ENCODE measurements around the gene HIC1.

HIC1 gene

DNA sequence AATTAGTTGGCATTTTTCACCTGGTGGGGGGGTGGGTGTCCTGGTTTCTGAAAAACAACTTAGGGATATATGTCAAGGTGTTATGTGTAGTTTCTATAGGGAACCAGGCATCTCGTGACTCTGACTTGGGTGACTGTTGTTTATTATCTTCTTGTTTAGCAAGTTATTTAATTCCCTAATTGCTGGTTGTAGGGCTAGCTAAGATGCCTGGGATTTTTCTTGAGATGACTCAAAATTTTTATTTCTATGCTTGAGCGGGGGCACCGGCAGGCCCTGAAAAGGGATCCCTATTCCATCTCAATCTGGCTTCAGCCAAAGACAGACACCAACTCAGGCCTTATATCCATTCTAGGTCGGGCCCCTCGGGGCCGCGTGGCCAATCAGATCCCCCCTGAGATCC lies 21.8 kb upstream of the HIC1 start:
- no peak for DNase-seq (ENCODE audit: low read depth)
- no peak overlapping the region for H3K4me3 ChIP-seq (ENCODE audit: low read depth, low read length)
- in situ Hi-C loops (cut with HindIII; ENCODE audit: low sequenced_read_pairs), result loop anchor here (5.0 kb wide), 2 partner anchors 116 to 171 kb away; no protein-coding TSS in a partner anchor
- TF ChIP-seq, protein P1, sequence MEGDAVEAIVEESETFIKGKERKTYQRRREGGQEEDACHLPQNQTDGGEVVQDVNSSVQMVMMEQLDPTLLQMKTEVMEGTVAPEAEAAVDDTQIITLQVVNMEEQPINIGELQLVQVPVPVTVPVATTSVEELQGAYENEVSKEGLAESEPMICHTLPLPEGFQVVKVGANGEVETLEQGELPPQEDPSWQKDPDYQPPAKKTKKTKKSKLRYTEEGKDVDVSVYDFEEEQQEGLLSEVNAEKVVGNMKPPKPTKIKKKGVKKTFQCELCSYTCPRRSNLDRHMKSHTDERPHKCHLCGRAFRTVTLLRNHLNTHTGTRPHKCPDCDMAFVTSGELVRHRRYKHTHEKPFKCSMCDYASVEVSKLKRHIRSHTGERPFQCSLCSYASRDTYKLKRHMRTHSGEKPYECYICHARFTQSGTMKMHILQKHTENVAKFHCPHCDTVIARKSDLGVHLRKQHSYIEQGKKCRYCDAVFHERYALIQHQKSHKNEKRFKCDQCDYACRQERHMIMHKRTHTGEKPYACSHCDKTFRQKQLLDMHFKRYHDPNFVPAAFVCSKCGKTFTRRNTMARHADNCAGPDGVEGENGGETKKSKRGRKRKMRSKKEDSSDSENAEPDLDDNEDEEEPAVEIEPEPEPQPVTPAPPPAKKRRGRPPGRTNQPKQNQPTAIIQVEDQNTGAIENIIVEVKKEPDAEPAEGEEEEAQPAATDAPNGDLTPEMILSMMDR (IDR thresholded peaks at IDR 0.05; ENCODE audit: low read depth, low read length, missing control alignments), result no peak

DNA sequence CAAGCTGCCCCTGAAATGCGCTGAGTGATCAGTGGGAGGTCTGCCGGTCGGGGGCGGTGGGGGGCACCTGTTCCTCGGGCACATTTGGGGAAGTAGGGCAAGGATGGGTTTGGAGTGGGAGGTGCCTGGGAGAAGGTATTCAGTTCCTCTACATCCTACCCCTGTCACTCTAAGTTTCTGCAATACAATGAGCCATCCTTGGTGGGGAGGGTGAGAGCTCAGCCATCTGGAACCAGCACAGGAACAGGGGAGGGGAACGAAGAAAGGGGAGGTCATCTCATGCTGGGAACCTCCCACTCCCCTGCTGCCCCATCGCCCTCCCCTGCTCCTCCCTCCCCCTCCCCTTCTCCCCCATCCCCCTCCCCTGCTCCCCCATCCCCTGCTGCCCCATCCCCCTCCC lies 20.7 kb upstream of the HIC1 start:
- no peak overlapping the region for H3K4me3 ChIP-seq (ENCODE audit: low read depth, low read length)
- no peak for DNase-seq (ENCODE audit: low read depth)
- in situ Hi-C loops (cut with HindIII; ENCODE audit: low sequenced_read_pairs), result loop anchor here (5.0 kb wide), 2 partner anchors 117 to 172 kb away; no protein-coding TSS in a partner anchor
- TF ChIP-seq, protein P1 (IDR thresholded peaks at IDR 0.05; ENCODE audit: low read depth, low read length, missing control alignments), result no peak

DNA sequence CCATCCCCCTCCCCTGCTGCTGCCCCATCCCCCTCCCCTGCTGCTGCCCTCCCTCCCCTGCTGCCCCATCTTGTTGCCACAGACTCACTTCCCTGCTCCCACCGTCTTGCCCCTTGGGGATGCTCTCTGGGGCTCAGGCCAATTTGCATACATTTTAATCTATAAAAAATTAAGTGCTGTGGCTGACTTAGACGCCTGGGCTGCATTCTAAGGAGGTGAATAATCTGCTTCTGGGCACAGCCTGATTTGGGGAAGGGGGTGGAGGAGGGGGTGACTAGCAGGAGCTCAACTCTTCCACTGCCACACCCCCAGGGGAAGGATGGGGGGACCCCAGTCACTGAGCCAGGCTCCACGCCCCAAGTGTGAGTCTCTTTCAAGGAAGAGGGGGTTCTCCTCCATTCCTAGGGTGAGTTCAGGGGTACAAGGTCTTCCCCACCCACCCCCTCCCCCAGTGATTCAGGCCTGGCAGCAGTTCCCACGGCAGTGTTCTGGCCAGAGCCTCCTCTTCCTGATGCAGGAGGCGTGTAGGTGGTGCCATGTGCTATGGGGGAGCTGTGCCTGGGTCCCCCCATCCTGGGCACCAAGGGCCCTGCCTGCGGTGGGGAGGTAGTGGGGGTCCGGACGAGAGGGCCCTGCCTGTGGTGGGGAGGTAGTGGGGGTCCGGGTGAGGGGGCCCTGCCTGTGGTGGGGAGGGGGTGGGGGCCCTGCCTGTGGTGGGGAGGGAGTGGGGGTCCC lies 19.9 kb upstream of the HIC1 start:
- in situ Hi-C loops (cut with HindIII; ENCODE audit: low sequenced_read_pairs), result loop anchor here (5.0 kb wide), 2 partner anchors 118 to 173 kb away; no protein-coding TSS in a partner anchor
- no peak overlapping the region for H3K4me3 ChIP-seq (ENCODE audit: low read depth, low read length)
- DNase-seq (ENCODE audit: low read depth), result no peak
- TF ChIP-seq, protein P1 (IDR thresholded peaks at IDR 0.05; ENCODE audit: low read depth, low read length, missing control alignments), result no peak

DNA sequence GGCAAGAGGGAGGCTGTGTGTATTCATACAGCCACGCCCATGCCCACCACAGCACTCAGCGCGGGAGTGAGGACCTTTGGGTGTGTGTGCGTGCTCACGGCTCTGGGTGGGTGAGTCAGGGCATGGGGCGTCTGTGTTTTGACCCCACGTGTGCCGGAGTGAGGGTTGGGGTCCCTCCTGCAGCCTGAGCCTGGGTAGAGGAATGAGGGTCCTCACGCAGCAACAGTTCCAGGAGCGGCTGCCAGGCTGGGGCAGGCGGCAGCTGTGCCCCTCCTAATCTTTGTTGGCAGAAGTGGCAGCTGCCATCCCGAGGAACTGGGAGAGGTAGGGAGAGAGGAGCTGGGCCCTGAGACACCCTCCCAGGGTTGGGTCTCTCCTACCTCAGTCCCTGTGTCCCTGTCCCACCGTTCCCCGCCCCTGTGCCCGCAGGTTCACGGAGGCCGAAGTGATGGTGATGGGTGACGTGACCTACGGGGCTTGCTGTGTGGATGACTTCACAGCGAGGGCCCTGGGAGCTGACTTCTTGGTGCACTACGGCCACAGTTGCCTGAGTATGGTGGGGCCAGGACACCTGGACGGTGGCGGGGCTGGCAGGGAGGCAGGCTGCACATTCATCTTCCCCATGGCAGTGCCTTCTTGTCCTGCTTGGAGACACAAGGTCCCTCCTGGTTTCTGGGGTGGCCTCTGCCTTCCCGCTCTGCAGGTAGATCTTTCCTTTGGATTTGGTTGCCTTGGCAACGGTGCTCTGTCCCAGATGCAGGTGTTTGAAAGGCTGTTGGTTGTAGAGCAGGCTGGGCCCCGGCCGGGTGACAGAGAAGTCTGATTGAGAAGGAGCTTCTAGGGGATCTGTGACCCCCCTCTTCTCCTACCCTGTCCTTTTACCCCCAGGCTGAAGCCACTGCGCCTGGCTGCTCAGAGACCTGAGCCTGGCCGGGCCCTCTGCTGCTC lies 19.1 kb upstream of the HIC1 start:
- DNase-seq (ENCODE audit: low read depth), result no peak
- TF ChIP-seq, protein P1 (IDR thresholded peaks at IDR 0.05; ENCODE audit: low read depth, low read length, missing control alignments), result no peak
- H3K4me3 ChIP-seq (ENCODE audit: low read depth, low read length), result no peak overlapping the region
- in situ Hi-C loops (cut with HindIII; ENCODE audit: low sequenced_read_pairs), result no loop called here

DNA sequence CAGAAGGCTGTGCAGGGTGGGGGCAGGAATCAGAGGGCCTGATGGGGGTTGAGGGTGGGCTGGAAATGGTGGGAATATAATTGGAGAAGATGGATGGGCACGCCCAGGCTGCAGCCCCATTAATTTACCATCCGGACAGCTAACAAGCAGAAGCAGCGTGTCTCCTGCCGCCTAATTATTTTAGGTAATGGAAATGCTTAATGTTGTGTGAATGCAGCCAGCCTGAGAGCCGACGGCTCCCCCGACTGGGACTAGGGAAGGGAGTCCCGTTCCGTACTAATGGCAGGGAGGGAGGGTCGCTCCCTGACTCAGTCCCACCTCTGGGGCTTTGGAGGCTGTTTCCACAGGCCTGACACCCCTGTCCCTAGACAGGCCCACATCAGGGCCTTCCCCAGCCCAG lies 17.7 kb upstream of the HIC1 start:
- in situ Hi-C loops (cut with HindIII; ENCODE audit: low sequenced_read_pairs), result no loop called here
- DNase-seq (ENCODE audit: low read depth), result no peak
- no peak overlapping the region for H3K4me3 ChIP-seq (ENCODE audit: low read depth, low read length)
- TF ChIP-seq, protein P1 (IDR thresholded peaks at IDR 0.05; ENCODE audit: low read depth, low read length, missing control alignments), result no peak

DNA sequence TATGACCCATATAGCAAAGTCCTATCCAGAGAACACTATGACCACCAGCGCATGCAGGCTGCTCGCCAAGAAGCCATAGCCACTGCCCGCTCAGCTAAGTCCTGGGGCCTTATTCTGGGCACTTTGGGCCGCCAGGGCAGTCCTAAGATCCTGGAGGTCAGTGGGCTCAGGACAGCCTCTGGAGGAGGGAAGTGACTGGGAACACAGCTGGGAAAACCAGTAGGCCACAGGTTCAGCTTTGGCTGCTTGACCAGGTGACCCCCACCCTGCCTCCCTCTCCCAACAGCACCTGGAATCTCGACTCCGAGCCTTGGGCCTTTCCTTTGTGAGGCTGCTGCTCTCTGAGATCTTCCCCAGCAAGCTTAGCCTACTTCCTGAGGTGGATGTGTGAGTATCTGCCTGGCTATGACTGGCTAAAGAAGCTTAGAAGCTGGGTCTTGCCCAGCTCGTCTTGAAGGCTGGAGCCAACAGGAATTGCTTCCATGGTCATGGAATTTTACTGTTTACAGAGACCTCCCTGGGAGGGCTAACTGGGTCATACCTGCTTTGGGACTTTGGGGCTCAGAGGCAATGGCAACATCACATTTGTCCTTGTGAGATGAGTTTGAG lies 14.6 kb upstream of the HIC1 start:
- TF ChIP-seq, protein P1 (IDR thresholded peaks at IDR 0.05; ENCODE audit: low read depth, low read length, missing control alignments), result no peak
- DNase-seq (ENCODE audit: low read depth), result no peak
- in situ Hi-C loops (cut with HindIII; ENCODE audit: low sequenced_read_pairs), result no loop called here
- H3K4me3 ChIP-seq (ENCODE audit: low read depth, low read length), result no peak overlapping the region
